Measurements from ENCODE around the gene GPR142.

GRCh38 chr17:74326506-74326905 lies 40.8 kb upstream of the GPR142 start:
- no peak for TF ChIP-seq ZNF660 (tag by site-specific recombination; IDR thresholded peaks at IDR 0.05)
- TF ChIP-seq CTCF (tag by site-specific recombination; IDR thresholded peaks at IDR 0.05): no peak
